ENCODE data around the gene FUBP1. TPM values are rescaled to one million over a fixed set of nuclear protein-coding genes. Genes with fewer than 3 reads are reported as not detected.

FUBP1 gene
- total and polyA plus RNA-seq, 2 donors from 2014 or later, result 63.7 to 151 TPM

GRCh38 chr1:77978293-77978968 is 441 bp downstream of the FUBP1 start:
- H3K9ac ChIP-seq (ENCODE audit: low read length in 3 of 3), result peak overlapping the region; percentile 98 to 99 (median 98)
- H3K36me3 ChIP-seq (ENCODE audit: control insufficient read depth in 2 of 3, insufficient read depth in 3 of 3, low read length in 3 of 3), result no peaks in the 10 kb centered on the region
- H3K27ac ChIP-seq (ENCODE audit: low read depth in 2 of 2, low read length in 2 of 2), result peak overlapping the region; percentile 98 to 99
- peak overlapping the region; percentile 87 to 96 (median 96) for H3K4me3 ChIP-seq (ENCODE audit: low read length in 3 of 3)
- peaks cover 0 to 15% (median 0%) of the 10 kb centered on the region in 3 donors for H3K4me1 ChIP-seq (ENCODE audit: control insufficient read depth in 2 of 3, insufficient read depth in 2 of 3, low read depth in 1 of 3, low read length in 3 of 3)
- no peaks in the 10 kb centered on the region for H3K9me3 ChIP-seq (ENCODE audit: control insufficient read depth in 2 of 3, insufficient read depth in 1 of 3, low read length in 3 of 3)
- no peak for TF ChIP-seq CTCF (IDR thresholded peaks at IDR 0.05; ENCODE audit: borderline replicate concordance, extremely low read depth, insufficient read depth)
- no peak for FAIRE-seq
- intact Hi-C loops (cut with DNase I), result no loop called here
- H3K27me3 ChIP-seq (ENCODE audit: control insufficient read depth, insufficient read depth, low read length), result no peaks in the 10 kb centered on the region
- DNase-seq, result peak; percentile 70 to 97 (median 88)

- intact Hi-C loops (cut with DNase I), result no loop called here
- DNase-seq (no peak), FAIRE-seq (no peak)
- Histone ChIP-seq H3K9me3 (ENCODE audit: control insufficient read depth in 2 of 3, insufficient read depth in 1 of 3, low read length in 3 of 3) (no peaks in the 10 kb centered on the region), H3K4me1 (ENCODE audit: control insufficient read depth in 2 of 3, insufficient read depth in 2 of 3, low read depth in 1 of 3, low read length in 3 of 3) (peaks cover 0 to 15% (median 0%) of the 10 kb centered on the region in 3 donors), H3K36me3 (ENCODE audit: control insufficient read depth in 2 of 3, insufficient read depth in 3 of 3, low read length in 3 of 3) (no peaks in the 10 kb centered on the region), H3K9ac (ENCODE audit: low read length in 3 of 3) (peak overlapping the region; percentile 98 to 99 (median 98)), H3K27ac (ENCODE audit: low read depth in 2 of 2, low read length in 2 of 2) (peak overlapping the region; percentile 98 to 99), H3K4me3 (ENCODE audit: low read length in 3 of 3) (peak overlapping the region; percentile 87 to 96 (median 96)), H3K27me3 (ENCODE audit: control insufficient read depth, insufficient read depth, low read length) (no peaks in the 10 kb centered on the region)
- no peak for TF ChIP-seq CTCF (IDR thresholded peaks at IDR 0.05; ENCODE audit: borderline replicate concordance, extremely low read depth, insufficient read depth)
These were observed 931 bp downstream of the FUBP1 start for GRCh38 chr1:77977989-77978292.

- intact Hi-C loops (cut with DNase I), result no loop called here
- no peak for TF ChIP-seq CTCF (IDR thresholded peaks at IDR 0.05; ENCODE audit: borderline replicate concordance, extremely low read depth, insufficient read depth)
- Histone ChIP-seq H3K4me3 (ENCODE audit: low read length in 3 of 3) (peak overlapping the region in 2 of 3 donors; percentile 87 to 96), H3K4me1 (ENCODE audit: control insufficient read depth in 2 of 3, insufficient read depth in 2 of 3, low read depth in 1 of 3, low read length in 3 of 3) (peaks cover 0 to 15% (median 0%) of the 10 kb centered on the region in 3 donors), H3K27ac (ENCODE audit: low read depth in 2 of 2, low read length in 2 of 2) (no peak overlapping the region), H3K9ac (ENCODE audit: low read length in 3 of 3) (no peak overlapping the region), H3K27me3 (ENCODE audit: control insufficient read depth, insufficient read depth, low read length) (no peaks in the 10 kb centered on the region), H3K9me3 (ENCODE audit: control insufficient read depth in 2 of 3, insufficient read depth in 1 of 3, low read length in 3 of 3) (no peaks in the 10 kb centered on the region), H3K36me3 (ENCODE audit: control insufficient read depth in 2 of 3, insufficient read depth in 3 of 3, low read length in 3 of 3) (no peaks in the 10 kb centered on the region)
- no peak for FAIRE-seq
- peak in 2 of 5 donors; percentile 10 to 14 for DNase-seq
These were observed 2.3 kb downstream of the FUBP1 start for GRCh38 chr1:77976433-77977076.
